ENCODE results near the gene PGM2L1.
"Not testable (repeated sequence)": the region's sequence is repeated elsewhere in the genome, so short reads cannot be mapped to it uniquely, and the experiment has no call there.

Gene PGM2L1

GRCh38 chr11:74398244-74399159, at the start of gene PGM2L1:
TSS of gene PGM2L1 (minus strand) at chr11:74398433. CDS start at chr11:74398161, 272 bp downstream.
- DNase-seq (ENCODE audit: low spot score), result peak; percentile 97

GRCh38 chr11:74447720-74448119, 49.5 kb upstream of the PGM2L1 start:
- DNase-seq (ENCODE audit: low spot score), result no peak

GRCh38 chr11:74446532-74446938, 48.3 kb upstream of the PGM2L1 start:
- no peak for DNase-seq (ENCODE audit: low spot score)

GRCh38 chr11:74444173-74444826, 46.1 kb upstream of the PGM2L1 start:
- DNase-seq (ENCODE audit: low spot score), result no peak

GRCh38 chr11:74443071-74443864, 45.0 kb upstream of the PGM2L1 start:
- DNase-seq (ENCODE audit: low spot score), result no peak

- DNase-seq (ENCODE audit: low spot score), result no peak
Measured at GRCh38 chr11:74442636-74443035, 44.4 kb upstream of the PGM2L1 start.

- no peak for DNase-seq (ENCODE audit: low spot score)
Measured at GRCh38 chr11:74438681-74439080, 40.4 kb upstream of the PGM2L1 start.

GRCh38 chr11:74437441-74438042, 39.3 kb upstream of the PGM2L1 start:
- DNase-seq (ENCODE audit: low spot score), result no peak

GRCh38 chr11:74434528-74434927, 36.3 kb upstream of the PGM2L1 start:
- DNase-seq (ENCODE audit: low spot score), result no peak

GRCh38 chr11:74429205-74429604, 31.0 kb upstream of the PGM2L1 start:
- no peak for DNase-seq (ENCODE audit: low spot score)

- DNase-seq (ENCODE audit: low spot score), result no peak
Measured at GRCh38 chr11:74427384-74427886, 29.2 kb upstream of the PGM2L1 start.

GRCh38 chr11:74425100-74425499, 26.9 kb upstream of the PGM2L1 start:
- DNase-seq (ENCODE audit: low spot score), result no peak

GRCh38 chr11:74418509-74418895, 20.3 kb upstream of the PGM2L1 start:
- DNase-seq (ENCODE audit: low spot score), result peak; percentile 68

GRCh38 chr11:74417860-74418508, 19.8 kb upstream of the PGM2L1 start:
- no peak for DNase-seq (ENCODE audit: low spot score)

GRCh38 chr11:74417379-74417804, 19.2 kb upstream of the PGM2L1 start:
- no peak for DNase-seq (ENCODE audit: low spot score)

GRCh38 chr11:74416974-74417373, 18.7 kb upstream of the PGM2L1 start:
- DNase-seq (ENCODE audit: low spot score), result not testable (repeated sequence)

- no peak for DNase-seq (ENCODE audit: low spot score)
Measured at GRCh38 chr11:74412733-74413359, 14.6 kb upstream of the PGM2L1 start.

- no peak for DNase-seq (ENCODE audit: low spot score)
Measured at GRCh38 chr11:74412321-74412720, 14.1 kb upstream of the PGM2L1 start.

- DNase-seq (ENCODE audit: low spot score), result no peak
Measured at GRCh38 chr11:74409633-74410032, 11.4 kb upstream of the PGM2L1 start.

- no peak for DNase-seq (ENCODE audit: low spot score)
Measured at GRCh38 chr11:74403607-74404321, 5.5 kb upstream of the PGM2L1 start.

Measured in RKO (cell line).